Smooth muscle cell (in vitro differentiated cells): ENCODE results near the gene IFNL3. TPM values are rescaled to one million over a fixed set of nuclear protein-coding genes. Genes with fewer than 3 reads are reported as not detected.
"Not testable (repeated sequence)": the region's sequence is repeated elsewhere in the genome, so short reads cannot be mapped to it uniquely, and the experiment has no call there.

Experiments used
- DNase-seq: peaks from one replicate; lab custom pipeline; 2025; ENCODE audit not compliant: unreplicated experiment; lab: John Stamatoyannopoulos, UW
- H2AFZ ChIP-seq: fragments of 200-600 bp; sonication (generic); 2 replicates; pipeline ENCODE4 v1.6.0; 2016; ENCODE audit warnings: antibody characterized with exemption, low read depth, mild to moderate bottlenecking
- H3F3A ChIP-seq: fragments of 200-600 bp; sonication (generic); 2 replicates; pipeline ENCODE4 v1.6.0; 2017; ENCODE audit warnings: antibody characterized with exemption, low read depth
- H3K27ac ChIP-seq: fragments of 200-600 bp; sonication (generic); 2 replicates; pipeline ENCODE4 v1.5.1; 2016; ENCODE audit warnings: low read depth, mild to moderate bottlenecking
- H3K27me3 ChIP-seq: fragments of 200-600 bp; sonication (generic); 2 replicates; pipeline ENCODE4 v1.6.1; 2016; ENCODE audit warnings: low read depth, mild to moderate bottlenecking
- H3K36me3 ChIP-seq: fragments of 200-600 bp; sonication (generic); 2 replicates; pipeline ENCODE4 v1.5.1; 2016; ENCODE audit warnings: low read depth
- H3K4me1 ChIP-seq: fragments of 200-600 bp; sonication (generic); 2 replicates; pipeline ENCODE4 v1.5.1; 2016; ENCODE audit warnings: low read depth
- H3K4me2 ChIP-seq: fragments of 200-600 bp; sonication (generic); 2 replicates; pipeline ENCODE4 v1.6.0; 2016; ENCODE audit warnings: mild to moderate bottlenecking
- H3K4me3 ChIP-seq: fragments of 200-600 bp; sonication (generic); 2 replicates; pipeline ENCODE4 v1.5.1; 2016; ENCODE audit warnings: mild to moderate bottlenecking
- H3K79me2 ChIP-seq: fragments of 200-600 bp; sonication (generic); 2 replicates; pipeline ENCODE4 v1.6.0; 2016; ENCODE audit warnings: low read depth, mild to moderate bottlenecking
- H3K9ac ChIP-seq: fragments of 200-600 bp; sonication (generic); 2 replicates; pipeline ENCODE4 v1.6.0; 2016; ENCODE audit warnings: low read depth
- H3K9me3 ChIP-seq: fragments of 200-600 bp; sonication (generic); replicated peaks from 2 replicates; pipeline ENCODE4 v1.5.1; 2016; ENCODE audit warnings: low read depth
- H4K20me1 ChIP-seq: fragments of 200-600 bp; sonication (generic); 2 replicates; pipeline ENCODE4 v1.6.0; 2016; ENCODE audit warnings: low read depth
- WGBS: methylation state at CpG from one replicate; pipeline ENCODE4 v1.1.7; 2016; ENCODE audit warnings: low lambda C conversion rate; 5-methylcytosine and 5-hydroxymethylcytosine counted together
- polyA plus RNA-seq: library from polyadenylated mRNA; unstranded; fragments of >200 nt; fragmentation: Nextera tagmentation; extraction: Ambion mirVana; gene quantifications from 2 replicates; pipeline ENCODE4 v1.2.1, GENCODE V29; 2016
- total RNA-seq: library from RNA; depleted of rRNA; stranded (reverse); fragments of >200 nt; gene quantifications from 2 replicates; pipeline ENCODE4 v1.2.3, GENCODE V29; 2014
- TF ChIP-seq, protein P1 (sequence below): fragments of 200-600 bp; sonication (generic); IDR thresholded peaks from 2 replicates; pipeline ENCODE4 v1.5.1; 2017; ENCODE audit warnings: borderline replicate concordance, mild to moderate bottlenecking, antibody characterized with exemption; ENCODE audit not compliant: insufficient read depth, poor library complexity, severe bottlenecking

IFNL3 gene
- total and polyA plus RNA-seq, 2 experiments from 2014 or later = 0.34 TPM; not detected in 1

DNA sequence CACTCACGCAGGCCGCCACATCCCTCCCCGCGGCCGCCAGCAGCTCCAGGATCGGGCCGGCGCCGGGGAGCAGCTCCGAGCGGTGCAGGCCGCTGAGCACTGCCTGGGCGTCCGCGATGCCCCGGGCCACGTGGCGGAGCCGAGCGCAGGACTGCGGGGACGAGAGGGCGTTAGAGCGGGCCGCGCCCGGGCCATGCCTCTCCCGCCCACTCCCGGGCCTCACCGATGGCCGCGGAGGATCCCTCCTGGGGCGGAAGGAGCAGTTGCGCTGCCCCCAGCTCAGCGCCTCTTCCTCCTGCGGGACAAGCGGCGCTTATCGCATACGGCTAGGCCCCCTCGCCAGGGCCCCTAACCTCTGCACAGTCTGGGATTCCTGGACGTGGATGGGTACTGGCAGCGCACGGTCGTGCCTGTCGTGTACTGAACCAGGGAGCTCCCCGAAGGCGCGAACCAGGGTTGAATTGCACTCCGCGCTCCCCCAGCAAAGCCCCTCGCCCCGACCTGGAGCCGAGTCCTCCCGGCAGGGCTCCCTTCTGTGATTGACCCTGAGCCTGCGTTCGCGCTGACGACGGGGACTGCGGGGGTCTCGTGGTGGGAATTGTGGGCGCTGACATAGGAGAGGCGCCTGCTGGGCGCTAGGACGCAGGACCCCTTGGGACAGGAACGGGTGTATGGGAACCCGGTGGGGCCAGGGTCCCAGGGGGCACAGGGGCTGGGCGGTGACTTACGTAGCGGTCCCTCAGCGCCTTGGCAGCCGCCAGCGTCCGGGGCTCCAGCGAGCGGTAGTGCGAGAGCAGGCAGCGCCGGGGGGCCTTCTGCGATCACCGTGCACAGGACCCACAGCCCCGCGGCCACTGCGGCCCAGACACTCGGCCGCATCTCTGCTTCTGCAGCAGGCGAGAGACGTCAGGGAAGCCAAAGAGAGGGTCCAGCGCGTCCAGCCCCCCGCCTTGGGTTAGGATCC, 3.2 kb upstream of the IFNL3 start:
- H3K4me2 ChIP-seq = peak overlapping the region; percentile 78

GRCh38 chr19:39246951-39247669, 2.3 kb upstream of the IFNL3 start:
- H4K20me1 ChIP-seq = no peaks in the 10 kb centered on the region
- no peak overlapping the region for H3K27ac ChIP-seq
- no peaks in the 10 kb centered on the region for H3K36me3 ChIP-seq
- H3F3A ChIP-seq = no peaks in the 10 kb centered on the region
- H3K4me2 ChIP-seq = peak overlapping the region; percentile 78
- TF ChIP-seq, protein P1, sequence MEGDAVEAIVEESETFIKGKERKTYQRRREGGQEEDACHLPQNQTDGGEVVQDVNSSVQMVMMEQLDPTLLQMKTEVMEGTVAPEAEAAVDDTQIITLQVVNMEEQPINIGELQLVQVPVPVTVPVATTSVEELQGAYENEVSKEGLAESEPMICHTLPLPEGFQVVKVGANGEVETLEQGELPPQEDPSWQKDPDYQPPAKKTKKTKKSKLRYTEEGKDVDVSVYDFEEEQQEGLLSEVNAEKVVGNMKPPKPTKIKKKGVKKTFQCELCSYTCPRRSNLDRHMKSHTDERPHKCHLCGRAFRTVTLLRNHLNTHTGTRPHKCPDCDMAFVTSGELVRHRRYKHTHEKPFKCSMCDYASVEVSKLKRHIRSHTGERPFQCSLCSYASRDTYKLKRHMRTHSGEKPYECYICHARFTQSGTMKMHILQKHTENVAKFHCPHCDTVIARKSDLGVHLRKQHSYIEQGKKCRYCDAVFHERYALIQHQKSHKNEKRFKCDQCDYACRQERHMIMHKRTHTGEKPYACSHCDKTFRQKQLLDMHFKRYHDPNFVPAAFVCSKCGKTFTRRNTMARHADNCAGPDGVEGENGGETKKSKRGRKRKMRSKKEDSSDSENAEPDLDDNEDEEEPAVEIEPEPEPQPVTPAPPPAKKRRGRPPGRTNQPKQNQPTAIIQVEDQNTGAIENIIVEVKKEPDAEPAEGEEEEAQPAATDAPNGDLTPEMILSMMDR = no peak
- peaks cover 55% of the 10 kb centered on the region for H3K27me3 ChIP-seq
- no peak overlapping the region for H3K9ac ChIP-seq
- 33% methylated on average over 33 of the region's 42 CpGs for WGBS
- no peak overlapping the region for H3K4me3 ChIP-seq
- DNase-seq = no peak
- no peaks in the 10 kb centered on the region for H3K9me3 ChIP-seq
- H3K79me2 ChIP-seq = no peaks in the 10 kb centered on the region
- no peaks in the 10 kb centered on the region for H3K4me1 ChIP-seq
- H2AFZ ChIP-seq = no peak overlapping the region

More for the DNA sequence above, 3.2 kb upstream of the IFNL3 start:
- TF ChIP-seq, protein P1 = no peak
- no peaks in the 10 kb centered on the region for H4K20me1 ChIP-seq
- no peaks in the 10 kb centered on the region for H3F3A ChIP-seq
- H3K4me1 ChIP-seq = no peaks in the 10 kb centered on the region
- H3K9me3 ChIP-seq = no peaks in the 10 kb centered on the region
- H2AFZ ChIP-seq = peak overlapping the region; percentile 43
- H3K27me3 ChIP-seq = peaks cover 58% of the 10 kb centered on the region
- no peak overlapping the region for H3K9ac ChIP-seq
- peak overlapping the region; percentile 5 for H3K4me3 ChIP-seq
- H3K27ac ChIP-seq = no peak overlapping the region
- WGBS = 22% methylated on average over 66 of the region's 92 CpGs
- H3K79me2 ChIP-seq = no peaks in the 10 kb centered on the region
- no peak for DNase-seq
- H3K36me3 ChIP-seq = no peaks in the 10 kb centered on the region

- not testable (repeated sequence) for H3K79me2 ChIP-seq, H3K4me3 ChIP-seq, H3K4me2 ChIP-seq, H3F3A ChIP-seq, H4K20me1 ChIP-seq, H3K9ac ChIP-seq, DNase-seq, H3K9me3 ChIP-seq, H2AFZ ChIP-seq, H3K36me3 ChIP-seq, H3K4me1 ChIP-seq, H3K27ac ChIP-seq
- no CpG with 5 or more reads among the region's 1 CpG for WGBS
- H3K27me3 ChIP-seq = peaks cover 43% of the 10 kb centered on the region
Measured at GRCh38 chr19:39245166-39245565, 360 bp upstream of the IFNL3 start.

- not testable (repeated sequence) for H3K4me3 ChIP-seq, H3K36me3 ChIP-seq, H3K4me1 ChIP-seq, H4K20me1 ChIP-seq, H3K9me3 ChIP-seq, DNase-seq, H3K27ac ChIP-seq, H2AFZ ChIP-seq, H3K4me2 ChIP-seq, H3K79me2 ChIP-seq, H3K9ac ChIP-seq, H3F3A ChIP-seq
- 96% methylated on average over 9 of the region's 13 CpGs for WGBS
- peaks cover 33% of the 10 kb centered on the region for H3K27me3 ChIP-seq
Measured at GRCh38 chr19:39243741-39244140, 1.1 kb downstream of the IFNL3 start.
